K562 (cell line): ENCODE measurements around the gene KTI12. TPM values are rescaled to one million over a fixed set of nuclear protein-coding genes. Genes with fewer than 3 reads are reported as not detected.

Experiments
- ARID2 ChIP-seq: fragments of 450-650 bp; IDR thresholded peaks from 2 replicates; pipeline ENCODE4 v1.6.1; 2017; ENCODE audit warnings: antibody characterized with exemption, mild to moderate bottlenecking
- CREB1 ChIP-seq, 2 experiments: sonication (generic) in 1 of 2; formaldehyde crosslinking in 1 of 2; IDR thresholded peaks; 2 replicates each; pipeline versions ENCODE4 v1.6.1 to v1.8.0; 2012 to 2022; ENCODE audit warnings: inconsistent platforms in 1 of 2, mild to moderate bottlenecking in 1 of 2, missing genetic modification reagents in 1 of 2, moderate library complexity in 1 of 2
- E2F5 ChIP-seq: sonication (generic); formaldehyde crosslinking; IDR thresholded peaks from 2 replicates; pipeline ENCODE4 v1.8.0; 2022; ENCODE audit warnings: mild to moderate bottlenecking, missing genetic modification reagents
- ELK1 ChIP-seq: sonication (generic); formaldehyde crosslinking; IDR thresholded peaks from 2 replicates; pipeline ENCODE4 v1.8.1; 2022; ENCODE audit warnings: missing genetic modification reagents
- KHSRP ChIP-seq: fragments of 450-650 bp; IDR thresholded peaks from 2 replicates; pipeline ENCODE4 v1.6.1; 2017
- MAFK ChIP-seq: IDR thresholded peaks from 2 replicates; pipeline ENCODE4 v1.6.1; 2011; ENCODE audit warnings: low read length, improper control_type of control experiment
- MIER1 ChIP-seq: fragments of 450-650 bp; IDR thresholded peaks from 2 replicates; pipeline ENCODE4 v1.6.1; 2016; ENCODE audit warnings: antibody characterized with exemption, mild to moderate bottlenecking, low read depth
- NFXL1 ChIP-seq: fragments of 450-650 bp; formaldehyde crosslinking; IDR thresholded peaks from 2 replicates; pipeline ENCODE4 v1.4.0; 2021; ENCODE audit warnings: mild to moderate bottlenecking
- POLR2AphosphoS2 ChIP-seq: IDR thresholded peaks from 2 replicates; pipeline ENCODE4 v1.6.1; 2012; ENCODE audit warnings: low read length, improper control_type of control experiment
- SUPT5H ChIP-seq: fragments of 450-650 bp; IDR thresholded peaks from 2 replicates; pipeline ENCODE4 v1.6.1; 2016
- TFE3 ChIP-seq: fragments of 450-650 bp; formaldehyde crosslinking; IDR thresholded peaks from 2 replicates; pipeline ENCODE4 v1.4.0; 2020; ENCODE audit warnings: mild to moderate bottlenecking, mixed read lengths
- TRIM25 ChIP-seq: fragments of 450-650 bp; IDR thresholded peaks from 2 replicates; pipeline ENCODE4 v1.7.0; 2016; ENCODE audit warnings: borderline replicate concordance
- ZBTB17 ChIP-seq: fragments of 450-650 bp; formaldehyde crosslinking; IDR thresholded peaks from 2 replicates; pipeline ENCODE4 v1.4.0; 2020; ENCODE audit warnings: mild to moderate bottlenecking
- ZBTB33 ChIP-seq: sonication (generic); formaldehyde crosslinking; IDR thresholded peaks from 2 replicates; pipeline ENCODE4 v1.8.1; 2023; ENCODE audit warnings: mild to moderate bottlenecking, missing genetic modification reagents
- ZFX ChIP-seq: sonication (generic); formaldehyde crosslinking; IDR thresholded peaks from 2 replicates; pipeline ENCODE4 v1.8.0; 2022; ENCODE audit warnings: mild to moderate bottlenecking, missing genetic modification reagents, moderate library complexity
- ZNF696 ChIP-seq: fragments of 250-450 bp; sonication (Bioruptor Pico); conservative IDR thresholded peaks from 2 replicates; pipeline ENCODE4 v1.4.0; 2020; ENCODE audit warnings: mild to moderate bottlenecking, moderate library complexity
- polyA plus RNA-seq, 8 experiments: library from polyadenylated mRNA; depleted of rRNA in 4 of 8; stranded (reverse) in 5 of 8; unstranded in 3 of 8; fragments of >200 nt; fragmentation: Nextera tagmentation in 2 of 8; fragmentation: Illumina TruSeq in 1 of 8; extraction: Ambion mirVana in 2 of 8; extraction: Trizol in 1 of 8; gene quantifications; 2 replicates each; pipeline versions ENCODE4 v1.2.1 to v1.2.3, GENCODE V29; 2011 to 2014; ENCODE audit warnings: inconsistent platforms in 1 of 8, missing spikeins in 1 of 8
- total RNA-seq, 7 experiments: library from RNA; depleted of rRNA in 6 of 7; stranded (reverse); fragments of >200 nt in 6 of 7; fragmentation: Illumina TruSeq in 2 of 7; extraction: Trizol in 2 of 7; gene quantifications; 2 replicates each; pipeline versions ENCODE4 v1.2.1 to v1.2.3, GENCODE V29; 2011 to 2021; ENCODE audit warnings: low replicate concordance in 1 of 7

The KTI12 gene
- total and polyA plus RNA-seq, 9 of the 15 experiments (the other 6 are each of a cell fraction or from before 2014, with no cell fraction given), result 3.1 to 22.8 (median 11.6) TPM

- no peak for TF ChIP-seq ZNF696 (CRISPR knock-in tag)
- TF ChIP-seq E2F5 (CRISPR knock-in tag), result 0 out of 2 replicates have a peak, but pooled peaks have one; percentile 58
- peak; percentile 95 for TF ChIP-seq ZFX (CRISPR knock-in tag)
- TF ChIP-seq CREB1 (IDR thresholded peaks at IDR 0.05), result no peak; the same call in none of the 2 replicates
- peak; percentile 60; the same call in 1 of the 2 replicates for TF ChIP-seq CREB1 (CRISPR knock-in tag; IDR thresholded peaks at IDR 0.05)
- TF ChIP-seq ZBTB17 (CRISPR knock-in tag), result no peak
- TF ChIP-seq ELK1, result no peak
- TF ChIP-seq MAFK, result no peak
- TF ChIP-seq ARID2, result peak; percentile 30; the same call in 1 of the 2 replicates
- TF ChIP-seq TFE3 (CRISPR knock-in tag), result peak; percentile 19; the same call in 1 of the 2 replicates
- no peak for TF ChIP-seq POLR2AphosphoS2
- no peak for TF ChIP-seq KHSRP
- TF ChIP-seq SUPT5H, result peak; percentile 92
- TF ChIP-seq ZBTB33, result no peak; the same call in none of the 2 replicates
- TF ChIP-seq TRIM25, result no peak
- 0 out of 2 replicates have a peak, but pooled peaks have one; percentile 11 for TF ChIP-seq NFXL1 (CRISPR knock-in tag)
- peak; percentile 68; the same call in 1 of the 2 replicates for TF ChIP-seq MIER1
Observed at GRCh38 chr1:52056163-52056936, 22.7 kb upstream of the KTI12 start, which contains the start of gene BTF3L4 (continued).
